Astrocyte (in vitro differentiated cells and primary cell): ENCODE results near the gene CORO7. TPM values are rescaled to one million over a fixed set of nuclear protein-coding genes. Genes with fewer than 3 reads are reported as not detected.
A peak's percentile ranks its signal among the peaks of the same experiment; 100 is the strongest.

Source experiments
- DNase-seq: peaks from one replicate; pipeline ENCODE4 v3.0.0-alpha.2; 2010; ENCODE audit warnings: low read depth
- FAIRE-seq: peaks from 2 replicates; lab custom pipeline; 2011; peaks lifted over from hg19 to GRCh38; lab: Jason Lieb, UNC
- H2AFZ ChIP-seq: 2 replicates; pipeline ENCODE4 v1.6.0; 2012; ENCODE audit warnings: low read depth, low read length, inconsistent platforms
- H3K27ac ChIP-seq: 2 replicates; pipeline ENCODE4 v1.5.1; 2011; ENCODE audit warnings: low read depth, low read length, inconsistent platforms
- H3K27me3 ChIP-seq: 2 replicates; pipeline ENCODE4 v1.6.0; 2011; ENCODE audit warnings: low read length, inconsistent platforms; ENCODE audit not compliant: insufficient read depth
- H3K36me3 ChIP-seq: 2 replicates; pipeline ENCODE4 v1.5.1; 2011; ENCODE audit warnings: low read length, inconsistent platforms; ENCODE audit not compliant: insufficient read depth
- H3K4me1 ChIP-seq: 2 replicates; pipeline ENCODE4 v1.5.1; 2011; ENCODE audit warnings: low read length, inconsistent platforms; ENCODE audit not compliant: insufficient read depth
- H3K4me2 ChIP-seq: 2 replicates; pipeline ENCODE4 v1.6.0; 2012; ENCODE audit warnings: low read length, inconsistent platforms
- H3K4me3 ChIP-seq: 2 replicates; pipeline ENCODE4 v1.5.1; 2011; ENCODE audit warnings: low read depth, mild to moderate bottlenecking, low read length, inconsistent platforms; ENCODE audit not compliant: insufficient read depth
- H3K79me2 ChIP-seq: 2 replicates; pipeline ENCODE4 v1.6.0; 2012; ENCODE audit warnings: mild to moderate bottlenecking, low read length, inconsistent platforms; ENCODE audit not compliant: insufficient read depth
- H3K9ac ChIP-seq: 2 replicates; pipeline ENCODE4 v1.6.0; 2012; ENCODE audit warnings: mild to moderate bottlenecking, low read length, inconsistent platforms
- H3K9me3 ChIP-seq: 2 replicates; pipeline ENCODE4 v1.5.1; 2012; ENCODE audit warnings: low read depth, mild to moderate bottlenecking, low read length, inconsistent platforms; ENCODE audit not compliant: insufficient read depth
- H4K20me1 ChIP-seq: 2 replicates; pipeline ENCODE4 v1.6.0; 2012; ENCODE audit warnings: low read length, inconsistent platforms; ENCODE audit not compliant: insufficient read depth
- H3K27ac Mint-ChIP-seq: one replicate; pipeline ENCODE4 v1.8.0; 2021; ENCODE audit warnings: mild to moderate bottlenecking, mixed read lengths; ENCODE audit not compliant: unreplicated experiment
- H3K27me3 Mint-ChIP-seq: one replicate; pipeline ENCODE4 v1.8.0; 2021; ENCODE audit warnings: low read depth, mixed read lengths; ENCODE audit not compliant: unreplicated experiment
- H3K36me3 Mint-ChIP-seq: one replicate; pipeline ENCODE4 v1.8.0; 2021; ENCODE audit warnings: low read depth, mixed read lengths; ENCODE audit not compliant: unreplicated experiment
- H3K4me1 Mint-ChIP-seq: one replicate; pipeline ENCODE4 v1.8.0; 2021; ENCODE audit warnings: low read depth, mixed read lengths; ENCODE audit not compliant: unreplicated experiment
- H3K4me3 Mint-ChIP-seq: one replicate; pipeline ENCODE4 v1.8.0; 2021; ENCODE audit warnings: mild to moderate bottlenecking, moderate library complexity, mixed read lengths; ENCODE audit not compliant: unreplicated experiment
- H3K9me3 Mint-ChIP-seq: one replicate; pipeline ENCODE4 v1.8.0; 2021; ENCODE audit warnings: mild to moderate bottlenecking, mixed read lengths; ENCODE audit not compliant: unreplicated experiment
- CTCF ChIP-seq: IDR thresholded peaks from 2 replicates; pipeline ENCODE4 v1.5.1; 2011; ENCODE audit warnings: low read depth, mild to moderate bottlenecking, inconsistent platforms, low read length, moderate library complexity; ENCODE audit not compliant: insufficient read depth
- EZH2 ChIP-seq: IDR thresholded peaks from 2 replicates; pipeline ENCODE4 v1.6.1; 2012; ENCODE audit warnings: mild to moderate bottlenecking, low read length, inconsistent platforms; ENCODE audit not compliant: insufficient read depth
- total RNA-seq: library from RNA; stranded (reverse); gene quantifications from 2 replicates; pipeline ENCODE4 v1.2.1, GENCODE V29; 2021

The CORO7 gene
- total RNA-seq, 1 donor from 2014 or later = 26.4 TPM

GRCh38 chr16:4309102-4309832 is 107.1 kb downstream of the CORO7 start:
- H3K27ac ChIP-seq = no peak overlapping the region
- no peak for TF ChIP-seq CTCF
- Mint-ChIP-seq H3K4me1 (peaks cover 14% of the 10 kb centered on the region), H3K9me3 (no peaks in the 10 kb centered on the region), H3K27ac (no peak overlapping the region), H3K27me3 (no peaks in the 10 kb centered on the region), H3K36me3 (no peaks in the 10 kb centered on the region), H3K4me3 (no peak overlapping the region)
- DNase-seq (no peak), FAIRE-seq (no peak)
- no peak overlapping the region for H3K4me2 ChIP-seq
- H2AFZ ChIP-seq = no peak overlapping the region
- H3K79me2 ChIP-seq = no peaks in the 10 kb centered on the region
- no peak overlapping the region for H3K4me3 ChIP-seq
- no peak overlapping the region for H3K9ac ChIP-seq
- H3K36me3 ChIP-seq = no peaks in the 10 kb centered on the region
- no peaks in the 10 kb centered on the region for H4K20me1 ChIP-seq
- no peaks in the 10 kb centered on the region for H3K27me3 ChIP-seq
- peaks cover 13% of the 10 kb centered on the region for H3K4me1 ChIP-seq
- no peaks in the 10 kb centered on the region for H3K9me3 ChIP-seq

GRCh38 chr16:4307215-4308037 is 109.0 kb downstream of the CORO7 start:
- peak; percentile 87 for DNase-seq
- H3K9me3 ChIP-seq = no peaks in the 10 kb centered on the region
- Mint-ChIP-seq H3K4me1 (peaks cover 18% of the 10 kb centered on the region), H3K36me3 (no peaks in the 10 kb centered on the region), H3K4me3 (peak overlapping the region; percentile 91), H3K27me3 (no peaks in the 10 kb centered on the region), H3K27ac (peak overlapping the region; percentile 96), H3K9me3 (no peaks in the 10 kb centered on the region)
- peak overlapping the region; percentile 59 for H3K4me3 ChIP-seq
- peaks cover 18% of the 10 kb centered on the region for H3K4me1 ChIP-seq
- H3K27ac ChIP-seq = peak overlapping the region; percentile 70
- H3K79me2 ChIP-seq = no peaks in the 10 kb centered on the region
- FAIRE-seq = no peak
- H3K4me2 ChIP-seq = peak overlapping the region; percentile 81
- no peaks in the 10 kb centered on the region for H3K27me3 ChIP-seq
- H3K36me3 ChIP-seq = no peaks in the 10 kb centered on the region
- H3K9ac ChIP-seq = peak overlapping the region; percentile 71
- no peak for TF ChIP-seq CTCF
- TF ChIP-seq EZH2 = no peak
- no peaks in the 10 kb centered on the region for H4K20me1 ChIP-seq
- H2AFZ ChIP-seq = peak overlapping the region; percentile 83
